Fibroblast of lung (primary cell): ENCODE data around the gene ELP2. TPM values are rescaled to one million over a fixed set of nuclear protein-coding genes. Genes with fewer than 3 reads are reported as not detected.

Experiments used
- DNase-seq, 2 donors: peaks; one replicate each; pipeline versions ENCODE4 v3.0.0 to v3.0.0-alpha.2; 2010; ENCODE audit warnings: low read depth in 2 of 2
- H2AFZ ChIP-seq: 2 replicates; pipeline ENCODE4 v1.5.1; 2012; ENCODE audit warnings: low read length, control low read depth, inconsistent platforms
- H3K27ac ChIP-seq: 2 replicates; pipeline ENCODE4 v1.5.1; 2011; ENCODE audit warnings: low read length, control low read depth; ENCODE audit not compliant: insufficient read depth
- H3K27me3 ChIP-seq: 2 replicates; pipeline ENCODE4 v1.5.1; 2011; ENCODE audit warnings: mild to moderate bottlenecking, low read length; ENCODE audit not compliant: control insufficient read depth, insufficient read depth
- H3K36me3 ChIP-seq: 2 replicates; pipeline ENCODE4 v1.5.1; 2011; ENCODE audit warnings: low read length; ENCODE audit not compliant: control insufficient read depth, insufficient read depth
- H3K4me1 ChIP-seq: 2 replicates; pipeline ENCODE4 v1.5.1; 2011; ENCODE audit warnings: low read length; ENCODE audit not compliant: control insufficient read depth, insufficient read depth; ENCODE audit errors: extremely low read depth
- H3K4me2 ChIP-seq: 2 replicates; pipeline ENCODE4 v1.5.1; 2011; ENCODE audit warnings: low read length, control low read depth; ENCODE audit not compliant: insufficient read depth; ENCODE audit errors: extremely low read depth
- H3K4me3 ChIP-seq, 4 experiments: fragments of 200-600 bp in 1 of 4; sonication (generic) in 1 of 4; replicated peaks in 1 of 4; 2 replicates each; pipeline ENCODE4 v1.5.1; 2011 to 2016; ENCODE audit warnings: low read length in 4 of 4, low read depth in 3 of 4, mild to moderate bottlenecking in 3 of 4, control low read depth in 2 of 4, inconsistent platforms in 1 of 4, mixed read lengths in 1 of 4; ENCODE audit not compliant: insufficient read depth in 1 of 4; ENCODE audit errors: control extremely low read depth in 1 of 4
- H3K79me2 ChIP-seq: 2 replicates; pipeline ENCODE4 v1.5.1; 2012; ENCODE audit warnings: mild to moderate bottlenecking, low read length, inconsistent platforms; ENCODE audit not compliant: control insufficient read depth, insufficient read depth
- H3K9ac ChIP-seq: 2 replicates; pipeline ENCODE4 v1.5.1; 2011; ENCODE audit warnings: mild to moderate bottlenecking, low read length, control low read depth; ENCODE audit not compliant: insufficient read depth
- H3K9me3 ChIP-seq: 2 replicates; pipeline ENCODE4 v1.5.1; 2012; ENCODE audit warnings: low read depth, low read length; ENCODE audit not compliant: control insufficient read depth, insufficient read depth
- H4K20me1 ChIP-seq: 2 replicates; pipeline ENCODE4 v1.5.1; 2011; ENCODE audit warnings: low read length; ENCODE audit not compliant: control insufficient read depth, insufficient read depth; ENCODE audit errors: extremely low read depth
- EZH2 ChIP-seq: IDR thresholded peaks from 2 replicates; pipeline ENCODE4 v1.5.1; 2012; ENCODE audit warnings: low read length, control low read depth, mild to moderate bottlenecking; ENCODE audit errors: missing control alignments
- polyA plus RNA-seq, 2 donors: library from polyadenylated mRNA; depleted of rRNA in 1 of 2; stranded (reverse) in 1 of 2; unstranded in 1 of 2; fragments of >200 nt; gene quantifications; 2 replicates each; pipeline ENCODE4 v1.2.1, GENCODE V29; 2011 to 2012; ENCODE audit warnings: missing spikeins in 1 of 2
- total RNA-seq: library from RNA; depleted of rRNA; stranded (reverse); fragments of >200 nt; gene quantifications from 2 replicates; pipeline ENCODE4 v1.2.1, GENCODE V29; 2014
- TF ChIP-seq, protein P1 (sequence below), 2 donors: IDR thresholded peaks in 1 of 2; conservative IDR thresholded peaks in 1 of 2; 1 replicate in 1 of 2; 2 replicates in 1 of 2; pipeline ENCODE4 v1.5.1; 2011 to 2012; ENCODE audit warnings: low read length in 2 of 2, control low read depth in 1 of 2, inconsistent platforms in 1 of 2, low read depth in 1 of 2, mild to moderate bottlenecking in 1 of 2

Gene ELP2
- total and polyA plus RNA-seq, 2 donors (not counting 1 experiment from before 2014, with no cell fraction given) = 96.6 to 309 TPM

DNA sequence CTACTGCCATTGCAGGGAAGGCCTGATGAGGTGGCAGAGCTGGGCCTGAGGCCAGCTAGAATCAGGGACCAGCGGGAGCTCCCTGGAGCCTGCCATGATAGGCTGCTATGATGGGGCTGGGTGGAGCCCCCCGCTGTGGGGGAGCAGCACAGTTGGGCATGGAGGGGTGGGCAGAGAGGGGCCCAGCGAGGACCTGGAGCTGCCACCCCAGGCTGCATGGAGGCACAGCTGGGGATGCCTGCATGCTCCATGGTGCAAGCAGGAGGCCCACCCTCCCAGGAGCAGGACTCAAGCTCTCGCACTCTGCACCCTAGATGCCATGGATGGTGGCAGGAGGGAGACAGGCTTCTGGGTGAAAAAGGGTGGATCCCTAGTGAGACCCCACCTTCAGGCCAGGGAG, 44.5 kb upstream of the ELP2 start:
- Histone ChIP-seq H3K79me2 (no peaks in the 10 kb centered on the region), H3K9me3 (no peaks in the 10 kb centered on the region), H3K9ac (no peak overlapping the region), H4K20me1 (no peaks in the 10 kb centered on the region), H2AFZ (no peak overlapping the region), H3K4me3 (no peak overlapping the region), H3K27me3 (no peaks in the 10 kb centered on the region), H3K27ac (no peak overlapping the region), H3K36me3 (no peaks in the 10 kb centered on the region), H3K4me1 (no peaks in the 10 kb centered on the region), H3K4me2 (no peak overlapping the region)
- no peak for TF ChIP-seq EZH2
- TF ChIP-seq, protein P1, sequence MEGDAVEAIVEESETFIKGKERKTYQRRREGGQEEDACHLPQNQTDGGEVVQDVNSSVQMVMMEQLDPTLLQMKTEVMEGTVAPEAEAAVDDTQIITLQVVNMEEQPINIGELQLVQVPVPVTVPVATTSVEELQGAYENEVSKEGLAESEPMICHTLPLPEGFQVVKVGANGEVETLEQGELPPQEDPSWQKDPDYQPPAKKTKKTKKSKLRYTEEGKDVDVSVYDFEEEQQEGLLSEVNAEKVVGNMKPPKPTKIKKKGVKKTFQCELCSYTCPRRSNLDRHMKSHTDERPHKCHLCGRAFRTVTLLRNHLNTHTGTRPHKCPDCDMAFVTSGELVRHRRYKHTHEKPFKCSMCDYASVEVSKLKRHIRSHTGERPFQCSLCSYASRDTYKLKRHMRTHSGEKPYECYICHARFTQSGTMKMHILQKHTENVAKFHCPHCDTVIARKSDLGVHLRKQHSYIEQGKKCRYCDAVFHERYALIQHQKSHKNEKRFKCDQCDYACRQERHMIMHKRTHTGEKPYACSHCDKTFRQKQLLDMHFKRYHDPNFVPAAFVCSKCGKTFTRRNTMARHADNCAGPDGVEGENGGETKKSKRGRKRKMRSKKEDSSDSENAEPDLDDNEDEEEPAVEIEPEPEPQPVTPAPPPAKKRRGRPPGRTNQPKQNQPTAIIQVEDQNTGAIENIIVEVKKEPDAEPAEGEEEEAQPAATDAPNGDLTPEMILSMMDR (conservative IDR thresholded peaks at IDR 0.05 in 1 of 2, IDR thresholded peaks at IDR 0.05 in 1 of 2; ENCODE audit: low read depth in 1 of 2, low read length in 2 of 2) = no peak
- DNase-seq = no peak

DNA sequence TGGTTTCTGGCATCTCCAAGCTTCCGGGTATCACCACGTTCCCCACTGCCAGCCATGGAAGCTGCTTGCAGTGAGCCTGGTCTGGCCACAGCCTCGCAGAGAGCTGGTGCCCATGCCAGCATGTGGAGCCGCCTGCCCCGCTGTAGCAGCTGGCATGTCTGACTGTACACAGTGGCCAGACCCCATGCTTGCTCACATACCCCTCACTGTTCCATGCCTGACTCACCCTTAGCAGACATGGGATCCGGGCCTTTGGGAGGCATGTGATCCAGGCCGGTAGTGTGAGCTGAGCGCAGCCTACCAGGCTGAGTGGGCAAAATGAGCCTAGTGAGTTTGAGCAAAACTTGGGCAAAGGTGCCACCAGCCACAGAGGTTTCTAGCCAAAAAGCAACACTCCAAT, 43.5 kb upstream of the ELP2 start:
- no peak overlapping the region for H3K4me3 ChIP-seq
- H3K9ac ChIP-seq = no peak overlapping the region
- H3K79me2 ChIP-seq = no peaks in the 10 kb centered on the region
- H3K4me2 ChIP-seq = no peak overlapping the region
- no peak overlapping the region for H3K27ac ChIP-seq
- no peak for DNase-seq
- H4K20me1 ChIP-seq = no peaks in the 10 kb centered on the region
- H2AFZ ChIP-seq = no peak overlapping the region
- no peaks in the 10 kb centered on the region for H3K4me1 ChIP-seq
- TF ChIP-seq, protein P1 (conservative IDR thresholded peaks at IDR 0.05 in 1 of 2, IDR thresholded peaks at IDR 0.05 in 1 of 2; ENCODE audit: low read depth in 1 of 2, low read length in 2 of 2) = no peak
- TF ChIP-seq EZH2 = no peak
- no peaks in the 10 kb centered on the region for H3K36me3 ChIP-seq
- no peaks in the 10 kb centered on the region for H3K27me3 ChIP-seq
- no peaks in the 10 kb centered on the region for H3K9me3 ChIP-seq

DNA sequence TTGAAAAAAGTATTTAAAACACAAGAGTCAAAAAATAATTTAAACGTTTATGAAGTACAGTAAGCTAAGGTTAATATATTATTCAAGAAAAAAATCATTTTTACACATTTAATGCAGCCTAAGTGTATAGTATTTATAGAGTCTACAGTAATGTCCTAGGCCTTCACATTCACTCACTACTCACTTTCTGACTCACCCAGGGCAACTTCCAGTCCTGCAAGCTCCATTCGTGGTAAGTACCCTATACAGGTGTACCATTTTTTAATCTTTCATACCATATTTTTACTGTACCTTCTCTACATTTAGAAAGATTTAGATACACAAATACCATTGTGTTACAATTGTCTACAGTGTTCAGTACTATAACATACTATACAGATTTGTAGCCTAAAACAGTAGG, 41.4 kb upstream of the ELP2 start:
- H3K79me2 ChIP-seq = no peaks in the 10 kb centered on the region
- DNase-seq = no peak
- H3K4me3 ChIP-seq = no peak overlapping the region
- H3K9ac ChIP-seq = no peak overlapping the region
- no peaks in the 10 kb centered on the region for H3K36me3 ChIP-seq
- no peaks in the 10 kb centered on the region for H4K20me1 ChIP-seq
- no peak overlapping the region for H3K27ac ChIP-seq
- H3K27me3 ChIP-seq = no peaks in the 10 kb centered on the region
- H2AFZ ChIP-seq = no peak overlapping the region
- no peaks in the 10 kb centered on the region for H3K4me1 ChIP-seq
- H3K9me3 ChIP-seq = no peaks in the 10 kb centered on the region
- TF ChIP-seq EZH2 = no peak
- TF ChIP-seq, protein P1 (conservative IDR thresholded peaks at IDR 0.05 in 1 of 2, IDR thresholded peaks at IDR 0.05 in 1 of 2; ENCODE audit: low read depth in 1 of 2, low read length in 2 of 2) = no peak
- H3K4me2 ChIP-seq = no peak overlapping the region
